ENCODE results near the gene IVD. TPM values are rescaled to one million over a fixed set of nuclear protein-coding genes. Genes with fewer than 3 reads are reported as not detected.

The IVD gene
- total and polyA plus RNA-seq, 7 experiments from 2014 or later: 27.1 to 81.8 (median 50.4) TPM

Other genes starting within 250 kb of the IVD start
- gene BUB1B, start 244.7 kb upstream of the IVD start, total RNA-seq: 10 to 100 TPM in 1 of 5 experiments, 1 to 10 TPM in 2, under 1 TPM in 2; 0.41 to 55.7 (median 1.2) TPM
- gene BUB1B, start 244.7 kb upstream of the IVD start, polyA plus RNA-seq: not detected
- gene PAK6, start 166.7 kb upstream of the IVD start, total RNA-seq: 1 to 10 TPM in 1 of 5 experiments, under 1 TPM in 1, not detected in 3; 0.58 to 1.9 TPM
- not detected for gene PAK6, start 166.7 kb upstream of the IVD start, polyA plus RNA-seq
- under 1 TPM in 2 of 5 experiments, not detected in 3; 0.27 TPM for gene ANKRD63, start 122.7 kb upstream of the IVD start, total RNA-seq
- not detected for gene ANKRD63, start 122.7 kb upstream of the IVD start, polyA plus RNA-seq
- gene PLCB2, start 97.9 kb upstream of the IVD start, total RNA-seq: 100 to 1,000 TPM; 179 to 359 (median 186) TPM
- 10 to 100 TPM; 19.8 to 28.4 TPM for gene PLCB2, start 97.9 kb upstream of the IVD start, polyA plus RNA-seq
- gene INAFM2, start 82.1 kb upstream of the IVD start, total RNA-seq: 10 to 100 TPM in 3 of 5 experiments, 1 to 10 TPM in 2; 7.1 to 21.2 (median 12.7) TPM
- 1 to 10 TPM; 2.0 to 2.2 TPM for gene INAFM2, start 82.1 kb upstream of the IVD start, polyA plus RNA-seq
- gene CCDC9B, start 64.9 kb upstream of the IVD start, total RNA-seq: 1 to 10 TPM in 4 of 5 experiments, under 1 TPM in 1; 0.73 to 2.7 (median 1.6) TPM
- under 1 TPM; 0.07 to 0.30 TPM for gene CCDC9B, start 64.9 kb upstream of the IVD start, polyA plus RNA-seq
- not detected for gene PHGR1, start 54.8 kb upstream of the IVD start, total RNA-seq
- not detected for gene PHGR1, start 54.8 kb upstream of the IVD start, polyA plus RNA-seq
- gene DISP2, start 47.6 kb upstream of the IVD start, total RNA-seq: under 1 TPM in 4 of 5 experiments, not detected in 1; 0.05 to 0.51 (median 0.07) TPM
- gene DISP2, start 47.6 kb upstream of the IVD start, polyA plus RNA-seq: not detected
- gene KNSTRN, start 23.1 kb upstream of the IVD start, total RNA-seq: 10 to 100 TPM in 1 of 5 experiments, 1 to 10 TPM in 4; 3.7 to 39.6 (median 6.2) TPM
- 1 to 10 TPM; 3.7 to 5.2 TPM for gene KNSTRN, start 23.1 kb upstream of the IVD start, polyA plus RNA-seq
- gene BAHD1, start 35.2 kb downstream of the IVD start, total RNA-seq: 10 to 100 TPM; 28.4 to 48.8 (median 31.2) TPM
- 1 to 10 TPM; 2.2 to 3.9 TPM for gene BAHD1, start 35.2 kb downstream of the IVD start, polyA plus RNA-seq
- gene CHST14, start 65.2 kb downstream of the IVD start, total RNA-seq: 10 to 100 TPM in 3 of 5 experiments, 1 to 10 TPM in 2; 7.3 to 12.5 (median 10.8) TPM
- 1 to 10 TPM in 1 of 2 donors, under 1 TPM in 1; 0.83 to 1.4 TPM for gene CHST14, start 65.2 kb downstream of the IVD start, polyA plus RNA-seq
- gene CCDC32, start 159.2 kb downstream of the IVD start, total RNA-seq: 10 to 100 TPM; 22.4 to 37.3 (median 33.3) TPM
- gene CCDC32, start 159.2 kb downstream of the IVD start, polyA plus RNA-seq: 10 to 100 TPM; 37.5 to 44.8 TPM
- 10 to 100 TPM; 10.6 to 19.0 (median 15.5) TPM for gene RPUSD2, start 163.5 kb downstream of the IVD start, total RNA-seq
- 10 to 100 TPM; 19.3 to 25.9 TPM for gene RPUSD2, start 163.5 kb downstream of the IVD start, polyA plus RNA-seq
- 10 to 100 TPM in 1 of 5 experiments, 1 to 10 TPM in 2, under 1 TPM in 2; 0.16 to 41.5 (median 1.7) TPM for gene KNL1, start 188.5 kb downstream of the IVD start, total RNA-seq
- under 1 TPM; 0.08 to 0.99 TPM for gene KNL1, start 188.5 kb downstream of the IVD start, polyA plus RNA-seq